Thyroid gland (tissue), 4 donors: ENCODE results near the gene PHYKPL.

ENCODE experiments used
- CTCF ChIP-seq, 6 experiments: fragments of 200-600 bp in 3 of 6; fragments of 450-650 bp in 3 of 6; sonication (generic) in 3 of 6; IDR thresholded peaks; one replicate each; pipeline ENCODE4 v1.5.1; 2016 to 2019; ENCODE audit warnings: antibody characterized with exemption in 6 of 6, mild to moderate bottlenecking in 2 of 6, inconsistent platforms in 1 of 6, moderate library complexity in 1 of 6
- POLR2A ChIP-seq, 2 donors: fragments of 450-650 bp; IDR thresholded peaks; one replicate each; pipeline ENCODE4 v1.6.1; 2017; ENCODE audit warnings: antibody characterized with exemption in 2 of 2, mild to moderate bottlenecking in 2 of 2, moderate library complexity in 1 of 2

- TF ChIP-seq CTCF (IDR thresholded peaks at IDR 0.05) (no peak), POLR2A (IDR thresholded peaks at IDR 0.05) (no peak)
These were observed 39.3 kb downstream of the PHYKPL start for GRCh38 chr5:178193251-178193809.
